Measurements from ENCODE around the gene DNAH6.

DNAH6 gene

DNA sequence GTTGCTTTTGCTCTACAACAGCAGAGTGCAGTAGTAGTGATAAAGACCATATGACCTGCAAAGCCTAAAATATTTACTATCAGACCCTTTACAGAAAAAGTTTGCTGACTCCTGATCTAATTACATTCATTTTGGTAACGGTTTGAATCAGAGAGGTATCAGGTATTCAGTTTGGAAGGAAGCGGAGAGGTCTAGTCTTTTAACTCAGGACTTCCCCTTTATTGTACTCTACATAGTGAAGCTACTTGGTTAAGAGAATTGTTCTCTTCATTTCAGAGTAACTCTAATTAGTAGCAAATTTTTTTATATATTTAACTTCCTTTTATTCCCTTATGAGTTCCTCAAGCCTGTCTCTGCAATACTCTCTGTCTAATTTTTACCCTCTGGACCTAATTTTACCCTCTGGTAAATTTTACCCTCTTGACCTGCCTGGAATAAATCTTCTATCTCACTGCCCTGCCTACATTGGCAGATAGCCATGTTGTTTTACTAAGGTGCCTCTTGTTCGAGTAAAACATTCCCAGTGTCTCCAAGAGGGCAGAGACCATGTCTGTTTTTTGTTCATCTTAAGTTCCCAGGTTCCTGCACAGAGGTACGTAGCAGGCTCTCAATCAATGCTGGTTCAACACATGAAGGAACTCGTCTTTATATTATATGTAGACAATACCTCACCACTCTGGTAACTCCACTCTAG is 170.6 kb downstream of the DNAH6 start:
- TF ChIP-seq, protein P1, sequence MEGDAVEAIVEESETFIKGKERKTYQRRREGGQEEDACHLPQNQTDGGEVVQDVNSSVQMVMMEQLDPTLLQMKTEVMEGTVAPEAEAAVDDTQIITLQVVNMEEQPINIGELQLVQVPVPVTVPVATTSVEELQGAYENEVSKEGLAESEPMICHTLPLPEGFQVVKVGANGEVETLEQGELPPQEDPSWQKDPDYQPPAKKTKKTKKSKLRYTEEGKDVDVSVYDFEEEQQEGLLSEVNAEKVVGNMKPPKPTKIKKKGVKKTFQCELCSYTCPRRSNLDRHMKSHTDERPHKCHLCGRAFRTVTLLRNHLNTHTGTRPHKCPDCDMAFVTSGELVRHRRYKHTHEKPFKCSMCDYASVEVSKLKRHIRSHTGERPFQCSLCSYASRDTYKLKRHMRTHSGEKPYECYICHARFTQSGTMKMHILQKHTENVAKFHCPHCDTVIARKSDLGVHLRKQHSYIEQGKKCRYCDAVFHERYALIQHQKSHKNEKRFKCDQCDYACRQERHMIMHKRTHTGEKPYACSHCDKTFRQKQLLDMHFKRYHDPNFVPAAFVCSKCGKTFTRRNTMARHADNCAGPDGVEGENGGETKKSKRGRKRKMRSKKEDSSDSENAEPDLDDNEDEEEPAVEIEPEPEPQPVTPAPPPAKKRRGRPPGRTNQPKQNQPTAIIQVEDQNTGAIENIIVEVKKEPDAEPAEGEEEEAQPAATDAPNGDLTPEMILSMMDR (IDR thresholded peaks at IDR 0.05; ENCODE audit: low read depth, low read length), result no peak
- no peak overlapping the region for H3K4me3 ChIP-seq (ENCODE audit: low read depth, low read length)
- DNase-seq (ENCODE audit: low read depth, low spot score), result no peak
- in situ Hi-C loops (cut with HindIII; ENCODE audit: low sequenced_read_pairs), result no loop called here

DNA sequence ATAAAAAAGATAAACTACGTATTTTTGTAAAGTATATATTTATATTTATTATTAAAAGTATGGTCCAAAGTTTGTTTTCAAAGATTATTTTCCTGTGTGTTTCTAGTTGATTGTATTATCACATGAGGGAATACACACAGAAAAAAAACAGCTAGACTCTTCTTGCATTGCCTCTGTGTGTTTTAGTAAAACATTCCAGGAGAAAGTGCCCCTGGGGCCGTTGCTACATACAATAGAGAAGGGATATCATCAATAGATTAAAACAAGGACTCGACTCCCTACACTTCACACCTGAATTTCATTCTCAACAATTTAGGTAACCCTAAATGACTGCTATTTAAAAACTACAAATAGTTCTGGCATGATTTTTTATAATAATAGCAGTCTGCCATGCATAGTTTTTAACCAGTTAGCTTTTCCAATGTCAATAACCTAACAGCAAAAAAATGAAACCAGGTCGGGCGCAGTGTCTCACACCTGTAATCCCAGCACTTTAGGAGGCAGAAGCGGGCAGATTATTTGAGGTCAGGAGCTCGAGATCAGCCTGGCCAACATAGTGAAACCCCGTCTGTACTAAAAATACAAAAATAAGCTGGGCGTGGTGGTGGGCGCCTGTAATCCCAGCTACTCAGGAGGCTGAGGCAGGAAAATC is 171.3 kb downstream of the DNAH6 start:
- in situ Hi-C loops (cut with HindIII; ENCODE audit: low sequenced_read_pairs), result no loop called here
- no peak for DNase-seq (ENCODE audit: low read depth, low spot score)
- no peak overlapping the region for H3K4me3 ChIP-seq (ENCODE audit: low read depth, low read length)
- TF ChIP-seq, protein P1 (IDR thresholded peaks at IDR 0.05; ENCODE audit: low read depth, low read length), result no peak

DNA sequence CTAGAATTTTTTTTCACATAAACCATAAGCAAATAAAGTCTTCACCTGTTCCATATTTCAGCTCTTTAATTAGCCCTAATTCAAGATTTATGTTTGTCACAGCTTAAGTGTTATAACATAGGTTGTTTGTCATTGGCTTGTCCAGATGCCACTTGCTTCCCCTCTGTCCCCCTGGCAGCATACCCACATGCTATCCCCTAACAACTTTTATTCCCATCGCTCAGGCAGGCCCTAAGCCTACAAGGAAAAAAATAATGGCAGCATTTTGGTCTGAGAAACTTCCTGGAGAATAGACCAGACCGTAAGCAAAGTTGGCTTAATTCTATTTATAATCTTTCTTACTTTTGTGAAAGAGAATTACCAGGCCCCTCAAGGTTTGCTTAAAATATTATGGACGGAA is 173.9 kb downstream of the DNAH6 start:
- TF ChIP-seq, protein P1 (IDR thresholded peaks at IDR 0.05; ENCODE audit: low read depth, low read length), result no peak
- in situ Hi-C loops (cut with HindIII; ENCODE audit: low sequenced_read_pairs), result no loop called here

DNA sequence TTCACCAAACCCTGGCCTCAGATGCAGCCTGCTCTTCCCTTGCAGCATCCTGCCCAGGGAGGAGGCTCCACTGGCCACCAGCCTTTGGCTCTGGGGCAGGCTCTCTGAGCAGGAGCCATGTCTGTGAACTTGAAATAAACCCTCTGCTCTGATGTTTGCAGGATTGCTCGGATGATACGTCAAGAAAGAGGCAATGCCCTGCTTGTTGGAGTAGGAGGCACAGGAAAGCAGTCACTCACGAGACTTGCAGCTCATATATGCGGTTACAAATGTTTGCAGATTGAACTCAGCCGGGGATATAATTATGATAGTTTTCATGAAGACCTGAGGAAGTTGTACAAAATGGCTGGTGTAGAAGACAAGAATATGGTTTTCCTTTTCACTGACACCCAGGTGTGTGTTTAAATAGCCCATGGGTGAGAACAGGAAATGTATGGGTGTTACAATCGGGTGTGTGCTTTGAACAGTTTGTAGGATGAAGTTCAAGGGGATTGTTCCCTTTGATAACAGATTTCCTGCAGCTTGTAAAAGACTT is 177.9 kb downstream of the DNAH6 start:
- in situ Hi-C loops (cut with HindIII; ENCODE audit: low sequenced_read_pairs), result no loop called here
- DNase-seq (ENCODE audit: low read depth, low spot score), result no peak
- H3K4me3 ChIP-seq (ENCODE audit: low read depth, low read length), result no peak overlapping the region
- TF ChIP-seq, protein P1 (IDR thresholded peaks at IDR 0.05; ENCODE audit: low read depth, low read length), result no peak

More for the DNA sequence above, 173.9 kb downstream of the DNAH6 start:
- no peak overlapping the region for H3K4me3 ChIP-seq (ENCODE audit: low read depth, low read length)
- no peak for DNase-seq (ENCODE audit: low read depth, low spot score)

DNA sequence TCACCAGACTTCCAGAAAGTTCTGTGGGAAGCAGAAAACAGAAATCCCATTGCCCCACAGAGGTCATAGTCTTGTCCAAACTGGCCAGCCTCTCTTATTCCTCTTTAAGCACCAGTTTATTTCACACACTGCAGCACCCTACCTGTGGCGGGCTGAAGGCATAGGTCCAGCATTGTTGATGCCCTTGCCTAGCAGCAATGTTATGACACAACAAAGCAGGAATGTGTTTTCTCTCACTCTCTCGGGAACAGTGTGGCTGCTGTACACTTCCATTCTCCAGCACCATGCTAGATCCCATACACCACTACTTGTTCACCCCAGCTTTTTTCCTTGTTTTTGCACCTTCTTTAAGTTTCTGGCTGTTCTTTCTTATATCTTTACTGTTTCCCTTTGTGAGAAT is 181.6 kb downstream of the DNAH6 start:
- H3K4me3 ChIP-seq (ENCODE audit: low read depth, low read length), result no peak overlapping the region
- in situ Hi-C loops (cut with HindIII; ENCODE audit: low sequenced_read_pairs), result no loop called here
- TF ChIP-seq, protein P1 (IDR thresholded peaks at IDR 0.05; ENCODE audit: low read depth, low read length), result no peak
- DNase-seq (ENCODE audit: low read depth, low spot score), result no peak

DNA sequence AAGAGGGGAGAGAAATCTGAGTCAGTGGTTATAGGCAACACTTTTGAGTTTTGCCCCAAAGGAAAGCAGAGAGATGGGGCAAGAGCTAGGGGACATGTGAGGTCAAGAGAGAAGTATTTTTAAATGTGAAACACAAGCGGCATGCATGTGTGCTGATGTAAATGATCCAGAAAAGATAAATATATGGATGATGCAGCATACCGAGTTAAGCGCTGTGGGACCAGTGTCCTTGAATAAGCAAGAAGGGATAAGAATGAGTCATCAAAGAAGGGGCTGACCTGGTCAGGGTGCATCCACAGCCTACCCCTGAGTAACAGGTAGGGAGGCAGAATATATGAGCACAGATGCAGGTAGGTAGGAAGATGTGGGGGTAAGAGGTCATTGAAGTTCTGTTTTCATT is 183.7 kb downstream of the DNAH6 start:
- TF ChIP-seq, protein P1 (IDR thresholded peaks at IDR 0.05; ENCODE audit: low read depth, low read length), result no peak
- in situ Hi-C loops (cut with HindIII; ENCODE audit: low sequenced_read_pairs), result no loop called here
- no peak overlapping the region for H3K4me3 ChIP-seq (ENCODE audit: low read depth, low read length)
- no peak for DNase-seq (ENCODE audit: low read depth, low spot score)
